Immature natural killer cell (primary cell): Measurements from ENCODE around the gene CUL1. TPM values are rescaled to one million over a fixed set of nuclear protein-coding genes. Genes with fewer than 3 reads are reported as not detected.

Experiments used
- DNase-seq, 3 donors: peaks; one replicate each; pipeline ENCODE4 v3.0.0; 2022; ENCODE audit warnings: mixed read lengths in 1 of 3
- H3K27ac Mint-ChIP-seq, 6 donors: one replicate each; pipeline ENCODE4 v1.8.0; 2020; ENCODE audit warnings: mixed read lengths in 6 of 6, mild to moderate bottlenecking in 5 of 6, inconsistent platforms in 4 of 6, moderate library complexity in 3 of 6
- H3K27me3 Mint-ChIP-seq, 3 donors: one replicate each; pipeline ENCODE4 v1.8.0; 2020 to 2021; ENCODE audit warnings: low read depth in 3 of 3, mild to moderate bottlenecking in 3 of 3, mixed read lengths in 3 of 3, moderate library complexity in 3 of 3, inconsistent platforms in 1 of 3
- H3K36me3 Mint-ChIP-seq, 3 donors: one replicate each; pipeline ENCODE4 v1.8.0; 2020; ENCODE audit warnings: mixed read lengths in 3 of 3, inconsistent platforms in 2 of 3, mild to moderate bottlenecking in 2 of 3
- H3K4me1 Mint-ChIP-seq, 2 donors: one replicate each; pipeline ENCODE4 v1.8.0; 2020; ENCODE audit warnings: inconsistent platforms in 2 of 2, mild to moderate bottlenecking in 2 of 2, mixed read lengths in 2 of 2, moderate library complexity in 1 of 2
- H3K4me3 Mint-ChIP-seq, 5 donors: one replicate each; pipeline ENCODE4 v1.8.0; 2020; ENCODE audit warnings: mild to moderate bottlenecking in 5 of 5, mixed read lengths in 5 of 5, inconsistent platforms in 3 of 5, moderate library complexity in 3 of 5
- H3K9me3 Mint-ChIP-seq, 6 donors: one replicate each; pipeline ENCODE4 v1.8.0; 2020; ENCODE audit warnings: mild to moderate bottlenecking in 6 of 6, mixed read lengths in 6 of 6, inconsistent platforms in 4 of 6, moderate library complexity in 3 of 6
- polyA plus RNA-seq, 3 donors: library from polyadenylated mRNA; unstranded; fragments of 300-500 nt; fragmentation: Illumina TruSeq; gene quantifications; one replicate each; pipeline ENCODE4 v1.2.3, GENCODE V29; 2021

The CUL1 gene
- polyA plus RNA-seq, 3 donors from 2014 or later = 31.7 to 67.9 (median 32.4) TPM

DNA sequence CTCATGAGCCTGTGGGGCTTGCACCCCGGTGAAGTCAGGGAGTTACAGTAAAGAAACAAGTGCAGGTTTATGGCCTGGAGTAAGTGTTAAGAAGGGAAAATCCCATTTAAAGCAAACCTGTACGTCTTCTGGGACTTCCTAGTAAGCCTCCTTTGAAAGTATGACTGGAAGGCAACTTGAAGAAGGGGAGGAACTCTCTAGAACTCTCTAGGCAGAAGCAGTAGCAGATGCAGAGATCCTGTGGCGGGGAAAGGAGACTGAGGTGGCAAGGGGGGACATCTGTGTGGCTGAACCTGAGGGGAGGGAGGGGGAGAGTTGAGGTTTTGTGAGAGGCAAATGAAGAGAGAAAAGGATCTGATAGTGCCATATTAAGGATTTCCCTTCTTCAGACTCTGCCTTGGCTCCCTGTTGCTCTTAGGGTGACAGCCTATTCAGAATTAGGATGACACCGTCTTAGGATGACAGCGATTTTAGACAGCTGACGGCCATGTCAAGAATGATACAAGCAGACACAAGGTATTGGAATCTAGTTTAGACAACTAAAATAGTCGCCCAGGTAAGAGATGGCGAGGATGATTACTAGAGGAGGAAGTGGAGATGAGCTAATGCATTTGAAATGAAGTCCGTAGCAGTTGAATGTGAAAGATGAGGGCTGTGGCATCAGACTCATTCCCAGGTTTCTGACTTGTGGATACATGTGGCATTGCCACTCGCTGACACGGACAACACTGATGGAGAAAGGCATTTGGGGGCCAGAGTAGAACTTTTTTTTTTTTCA lies 29.0 kb downstream of the CUL1 start:
- Mint-ChIP-seq H3K36me3 (peaks cover 7% of the 10 kb centered on the region in 3 donors), H3K4me1 (peaks cover 73 to 84% of the 10 kb centered on the region in 2 donors), H3K27ac (peak overlapping the region in 4 of 6 donors; percentile 28 to 63 (median 44)), H3K4me3 (peak overlapping the region; percentile 55 to 66 (median 60)), H3K27me3 (peaks cover 0 to 3% (median 0%) of the 10 kb centered on the region in 3 donors), H3K9me3 (no peaks in the 10 kb centered on the region)
- DNase-seq = peak in 1 of 3 donors; percentile 6

GRCh38 chr7:148729984-148730733 lies 31.5 kb downstream of the CUL1 start:
- Mint-ChIP-seq H3K4me3 (no peak overlapping the region), H3K27me3 (peaks cover 0 to 2% (median 0%) of the 10 kb centered on the region in 3 donors), H3K9me3 (no peaks in the 10 kb centered on the region), H3K4me1 (peaks cover 68 to 82% of the 10 kb centered on the region in 2 donors), H3K36me3 (peaks cover 7 to 24% (median 18%) of the 10 kb centered on the region in 3 donors), H3K27ac (peak overlapping the region in 2 of 6 donors; percentile 7 to 30)
- no peak for DNase-seq

GRCh38 chr7:148732862-148733261 lies 34.2 kb downstream of the CUL1 start:
- Mint-ChIP-seq H3K4me3 (no peak overlapping the region), H3K27ac (no peak overlapping the region), H3K9me3 (no peaks in the 10 kb centered on the region), H3K4me1 (peaks cover 45 to 68% of the 10 kb centered on the region in 2 donors), H3K27me3 (peaks cover 0 to 3% (median 0%) of the 10 kb centered on the region in 3 donors), H3K36me3 (peaks cover 7 to 34% (median 23%) of the 10 kb centered on the region in 3 donors)
- no peak for DNase-seq

GRCh38 chr7:148733496-148733895 lies 34.8 kb downstream of the CUL1 start:
- peaks cover 38 to 65% of the 10 kb centered on the region in 2 donors for H3K4me1 Mint-ChIP-seq
- DNase-seq = no peak
- H3K27ac Mint-ChIP-seq = peak overlapping the region in 3 of 6 donors; percentile 1 to 48 (median 46)
- no peak overlapping the region for H3K4me3 Mint-ChIP-seq
- H3K27me3 Mint-ChIP-seq = peaks cover 0 to 3% (median 0%) of the 10 kb centered on the region in 3 donors
- H3K9me3 Mint-ChIP-seq = no peaks in the 10 kb centered on the region
- H3K36me3 Mint-ChIP-seq = peaks cover 7 to 34% (median 23%) of the 10 kb centered on the region in 3 donors

- Mint-ChIP-seq H3K4me1 (peaks cover 29 to 61% of the 10 kb centered on the region in 2 donors), H3K9me3 (no peaks in the 10 kb centered on the region), H3K36me3 (peaks cover 13 to 34% (median 23%) of the 10 kb centered on the region in 3 donors), H3K27me3 (peaks cover 0 to 3% (median 0%) of the 10 kb centered on the region in 3 donors), H3K27ac (peak overlapping the region in 1 of 6 donors; percentile 17), H3K4me3 (no peak overlapping the region)
- no peak for DNase-seq
These were observed 36.4 kb downstream of the CUL1 start for GRCh38 chr7:148735141-148735540.

- Mint-ChIP-seq H3K4me3 (no peak overlapping the region), H3K4me1 (peaks cover 29 to 61% of the 10 kb centered on the region in 2 donors), H3K27ac (no peak overlapping the region), H3K9me3 (no peaks in the 10 kb centered on the region), H3K36me3 (peaks cover 22 to 38% (median 23%) of the 10 kb centered on the region in 3 donors), H3K27me3 (peaks cover 0 to 2% (median 0%) of the 10 kb centered on the region in 3 donors)
- no peak for DNase-seq
These were observed 37.3 kb downstream of the CUL1 start for GRCh38 chr7:148735967-148736366.

DNA sequence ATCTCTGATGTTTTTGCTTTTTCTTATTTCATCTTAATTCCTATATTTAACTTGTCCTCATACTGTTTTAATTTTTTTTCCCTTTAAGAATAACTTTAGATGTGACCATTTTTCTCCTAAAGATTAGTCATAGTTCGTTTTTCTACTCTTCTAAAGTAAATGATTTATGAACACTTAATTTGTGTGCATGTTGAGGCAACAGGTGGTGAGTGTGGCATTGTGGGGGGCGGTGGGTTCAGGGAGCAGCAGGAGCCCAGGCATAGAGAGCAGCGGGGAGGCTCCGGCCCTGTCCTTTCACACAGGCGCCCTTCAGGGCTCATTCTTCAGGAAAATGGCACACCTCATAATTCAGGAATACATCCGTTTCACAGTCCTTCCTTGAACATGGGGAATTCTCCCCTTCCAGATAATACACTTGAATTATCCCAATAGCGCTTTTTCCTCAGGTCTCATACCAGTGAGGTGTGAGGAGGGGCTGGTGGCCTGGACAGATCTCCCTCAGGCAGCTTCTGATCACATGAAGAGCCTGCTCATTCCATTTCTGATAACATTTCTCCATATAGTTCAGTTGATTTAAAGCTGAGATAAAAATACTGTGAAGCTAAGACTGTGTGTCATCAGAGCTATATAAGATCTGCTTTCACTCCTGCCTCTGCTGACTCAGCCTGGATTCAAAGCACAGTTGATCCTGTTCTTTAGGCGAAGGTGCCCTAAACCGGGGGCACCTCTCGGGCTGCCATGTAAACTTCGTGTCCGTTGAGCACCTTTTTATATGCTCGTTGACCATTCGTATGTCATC lies 40.2 kb downstream of the CUL1 start:
- Mint-ChIP-seq H3K36me3 (peaks cover 19 to 42% (median 32%) of the 10 kb centered on the region in 3 donors), H3K4me1 (peaks cover 16 to 51% of the 10 kb centered on the region in 2 donors), H3K27ac (peak overlapping the region in 3 of 6 donors; percentile 2 to 62 (median 3)), H3K9me3 (no peaks in the 10 kb centered on the region), H3K4me3 (no peak overlapping the region), H3K27me3 (peaks cover 0 to 2% (median under 1%) of the 10 kb centered on the region in 3 donors)
- DNase-seq = no peak

- Mint-ChIP-seq H3K9me3 (no peaks in the 10 kb centered on the region), H3K4me3 (no peak overlapping the region), H3K36me3 (peaks cover 18 to 31% (median 29%) of the 10 kb centered on the region in 3 donors), H3K27me3 (peaks cover 0 to 2% (median 1%) of the 10 kb centered on the region in 3 donors), H3K27ac (no peak overlapping the region), H3K4me1 (peaks cover 35 to 61% of the 10 kb centered on the region in 2 donors)
- no peak for DNase-seq
These were observed 47.4 kb downstream of the CUL1 start for GRCh38 chr7:148746135-148746534.

DNA sequence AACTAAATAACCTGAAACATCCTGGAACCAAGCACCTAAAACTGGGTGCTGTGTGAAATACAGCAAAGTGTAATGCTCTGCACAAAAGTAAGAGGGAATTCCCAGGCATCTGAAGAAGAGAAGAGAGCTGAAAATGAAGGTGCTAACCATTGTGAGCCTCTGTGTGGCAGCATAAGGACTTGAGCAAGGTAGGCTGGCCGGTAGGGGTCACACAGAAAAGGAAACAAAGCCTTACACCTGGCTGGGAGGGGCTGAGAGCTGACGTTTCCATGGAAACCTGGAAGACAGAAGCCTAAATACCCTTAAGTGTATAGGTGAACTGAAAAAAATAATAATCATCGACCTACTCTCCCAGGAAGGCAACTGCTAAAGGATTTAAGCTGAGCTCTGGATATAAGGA lies 48.6 kb downstream of the CUL1 start:
- no peaks in the 10 kb centered on the region for H3K9me3 Mint-ChIP-seq

GRCh38 chr7:148750442-148751355 lies 52.0 kb downstream of the CUL1 start:
- peaks cover 0 to 2% (median 0%) of the 10 kb centered on the region in 3 donors for H3K27me3 Mint-ChIP-seq
- peaks cover 4 to 5% (median 5%) of the 10 kb centered on the region in 3 donors for H3K36me3 Mint-ChIP-seq
- H3K4me1 Mint-ChIP-seq = peaks cover 39 to 69% of the 10 kb centered on the region in 2 donors
- no peaks in the 10 kb centered on the region for H3K9me3 Mint-ChIP-seq
- no peak for DNase-seq
- H3K4me3 Mint-ChIP-seq = no peak overlapping the region
- H3K27ac Mint-ChIP-seq = no peak overlapping the region

More for the DNA sequence above, 48.6 kb downstream of the CUL1 start:
- H3K4me1 Mint-ChIP-seq = peaks cover 38 to 72% of the 10 kb centered on the region in 2 donors
- H3K27ac Mint-ChIP-seq = peak overlapping the region in 5 of 6 donors; percentile 1 to 63 (median 23)
- H3K36me3 Mint-ChIP-seq = peaks cover 12 to 25% (median 23%) of the 10 kb centered on the region in 3 donors
- no peak overlapping the region for H3K4me3 Mint-ChIP-seq
- peak in 1 of 3 donors; percentile 12 for DNase-seq
- H3K27me3 Mint-ChIP-seq = peaks cover 0 to 2% (median 1%) of the 10 kb centered on the region in 3 donors

DNA sequence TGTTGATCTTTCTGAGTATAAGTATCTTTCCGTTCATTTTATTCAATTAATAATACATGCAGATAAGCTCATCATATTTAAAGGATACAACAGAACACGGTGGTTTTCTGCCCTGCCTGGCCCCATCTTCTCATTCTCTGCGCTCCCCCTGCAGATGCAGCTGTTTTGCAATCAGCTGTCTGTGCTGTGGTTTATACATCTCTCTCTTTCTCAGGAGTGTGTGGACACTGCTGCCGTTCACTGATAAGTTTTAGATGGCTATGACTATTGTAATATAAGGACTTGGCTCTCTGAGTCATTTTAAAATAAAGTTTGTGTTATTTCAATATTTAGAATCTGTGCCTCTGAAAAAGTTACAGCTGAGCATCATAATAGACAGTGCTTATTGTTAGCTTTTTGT lies 54.5 kb downstream of the CUL1 start:
- no peak for DNase-seq
- Mint-ChIP-seq H3K4me1 (peaks cover 25 to 49% of the 10 kb centered on the region in 2 donors), H3K9me3 (no peaks in the 10 kb centered on the region), H3K36me3 (peaks cover 11 to 15% (median 14%) of the 10 kb centered on the region in 3 donors), H3K27me3 (peaks cover 0 to 2% (median 0%) of the 10 kb centered on the region in 3 donors), H3K4me3 (no peak overlapping the region), H3K27ac (peak overlapping the region in 1 of 6 donors; percentile 19)

DNA sequence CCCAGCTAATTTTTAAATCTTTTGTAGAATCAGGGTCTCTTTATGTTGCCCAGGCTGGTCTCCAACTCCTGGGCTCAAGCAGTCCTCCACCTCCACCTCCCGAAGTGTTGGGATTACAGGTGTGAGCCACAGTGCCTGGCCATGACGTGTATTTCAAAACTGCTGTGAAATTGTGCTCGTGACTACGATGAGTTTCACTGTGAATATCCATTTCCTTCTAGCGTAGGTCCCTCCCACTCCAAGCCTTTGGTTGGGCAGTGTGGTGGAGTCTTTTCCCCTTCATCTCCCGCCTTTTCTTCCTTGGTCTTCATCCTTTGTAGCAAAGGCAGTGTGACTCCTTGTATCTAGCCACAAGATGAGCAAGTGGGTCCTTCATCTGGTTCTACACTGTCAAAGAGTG lies 56.2 kb downstream of the CUL1 start:
- Mint-ChIP-seq H3K4me3 (no peak overlapping the region), H3K27me3 (peaks cover 0 to 2% (median 0%) of the 10 kb centered on the region in 3 donors), H3K36me3 (peaks cover 9 to 13% (median 10%) of the 10 kb centered on the region in 3 donors), H3K4me1 (peaks cover 20 to 43% of the 10 kb centered on the region in 2 donors), H3K9me3 (no peaks in the 10 kb centered on the region), H3K27ac (peak overlapping the region in 2 of 6 donors; percentile 33 to 89)
- DNase-seq = no peak
